NCI-H524 treated with DMSO at 0.1 percent for 48 hours (cell line): ENCODE measurements around the gene MCAT.

ENCODE experiments used
- DNase-seq: peaks from one replicate; lab custom pipeline; 2025; lab: John Stamatoyannopoulos, UW

Gene MCAT

GRCh38 chr22:43173566-43173965 is 30.4 kb upstream of the MCAT start:
- DNase-seq = no peak

GRCh38 chr22:43172191-43172590 is 29.0 kb upstream of the MCAT start:
- DNase-seq = no peak

- DNase-seq = no peak
Measured at GRCh38 chr22:43171607-43172006, 28.4 kb upstream of the MCAT start.

- DNase-seq = no peak
Measured at GRCh38 chr22:43171019-43171491, 27.9 kb upstream of the MCAT start.

GRCh38 chr22:43170131-43170480 is 26.9 kb upstream of the MCAT start:
- no peak for DNase-seq

- DNase-seq = no peak
Measured at GRCh38 chr22:43169310-43170130, 26.3 kb upstream of the MCAT start.

GRCh38 chr22:43168471-43169309 is 25.5 kb upstream of the MCAT start:
- no peak for DNase-seq

GRCh38 chr22:43167001-43167589 is 23.9 kb upstream of the MCAT start:
- DNase-seq = no peak

- DNase-seq = no peak
Measured at GRCh38 chr22:43166132-43166930, 23.1 kb upstream of the MCAT start.

- DNase-seq = no peak
Measured at GRCh38 chr22:43164636-43165035, 21.4 kb upstream of the MCAT start.

- DNase-seq = no peak
Measured at GRCh38 chr22:43163241-43163795, 20.1 kb upstream of the MCAT start.

GRCh38 chr22:43162412-43163150 is 19.4 kb upstream of the MCAT start:
- DNase-seq = no peak

- no peak for DNase-seq
Measured at GRCh38 chr22:43160497-43161126, 17.4 kb upstream of the MCAT start.

GRCh38 chr22:43159484-43160178 is 16.4 kb upstream of the MCAT start:
- no peak for DNase-seq

GRCh38 chr22:43158778-43159483 is 15.7 kb upstream of the MCAT start:
- DNase-seq = no peak

- DNase-seq = no peak
Measured at GRCh38 chr22:43157874-43158546, 14.8 kb upstream of the MCAT start.

- DNase-seq = no peak
Measured at GRCh38 chr22:43156413-43156812, 13.2 kb upstream of the MCAT start.

GRCh38 chr22:43155789-43156188 is 12.6 kb upstream of the MCAT start:
- DNase-seq = peak; percentile 6
